Natural killer cell (primary cell): ENCODE measurements around the gene CLTB. TPM values are rescaled to one million over a fixed set of nuclear protein-coding genes. Genes with fewer than 3 reads are reported as not detected.

ENCODE experiments used
- ATAC-seq, 3 donors: fragments of 150-1000 bp in 2 of 3; fragments of 200-7000 bp in 1 of 3; cut with Tn5 transposase; 1 replicate in 1 of 3; 2 replicates in 2 of 3; pipeline ENCODE4 v1.10.0; 2021; ENCODE audit warnings: mild to moderate bottlenecking in 2 of 3, moderate library complexity in 2 of 3
- DNase-seq, 2 donors: peaks; one replicate each; pipeline versions ENCODE4 v3.0.0 to v3.0.0-alpha.2; 2013 to 2021; ENCODE audit warnings: mixed read lengths in 1 of 2
- H3K27ac ChIP-seq: one replicate; pipeline ENCODE4 v1.5.1; 2013; ENCODE audit warnings: mild to moderate bottlenecking, low read length
- H3K27me3 ChIP-seq: one replicate; pipeline ENCODE4 v1.6.1; 2013; ENCODE audit warnings: low read length; ENCODE audit not compliant: control insufficient read depth, insufficient read depth
- H3K36me3 ChIP-seq: one replicate; pipeline ENCODE4 v1.6.1; 2013; ENCODE audit warnings: low read length; ENCODE audit not compliant: control insufficient read depth, insufficient read depth
- H3K4me1 ChIP-seq: one replicate; pipeline ENCODE4 v1.6.1; 2013; ENCODE audit warnings: low read length; ENCODE audit not compliant: control insufficient read depth, insufficient read depth
- H3K4me3 ChIP-seq: one replicate; pipeline ENCODE4 v1.5.1; 2013; ENCODE audit warnings: low read length
- H3K9me3 ChIP-seq: one replicate; pipeline ENCODE4 v1.6.1; 2013; ENCODE audit warnings: low read length; ENCODE audit not compliant: control insufficient read depth, insufficient read depth
- H3K27ac Mint-ChIP-seq, 2 donors: one replicate each; pipeline ENCODE4 v1.8.0; 2022; ENCODE audit warnings: mild to moderate bottlenecking in 2 of 2, mixed read lengths in 2 of 2, moderate library complexity in 1 of 2
- H3K27me3 Mint-ChIP-seq, 2 donors: one replicate each; pipeline ENCODE4 v1.8.0; 2022; ENCODE audit warnings: low read depth in 2 of 2, mixed read lengths in 2 of 2
- H3K36me3 Mint-ChIP-seq: one replicate; pipeline ENCODE4 v1.8.0; 2022; ENCODE audit warnings: mixed read lengths
- H3K4me1 Mint-ChIP-seq, 2 donors: one replicate each; pipeline ENCODE4 v1.8.0; 2022; ENCODE audit warnings: mixed read lengths in 2 of 2
- H3K4me3 Mint-ChIP-seq: one replicate; pipeline ENCODE4 v1.8.0; 2022; ENCODE audit warnings: mild to moderate bottlenecking, moderate library complexity, mixed read lengths
- H3K9me3 Mint-ChIP-seq, 2 donors: one replicate each; pipeline ENCODE4 v1.8.0; 2022; ENCODE audit warnings: mixed read lengths in 2 of 2
- CTCF ChIP-seq: fragments of 200-600 bp; IDR thresholded peaks from one replicate; pipeline ENCODE4 v1.8.0; 2022; ENCODE audit warnings: antibody characterized with exemption
- WGBS: methylation state at CpG from one replicate; pipeline ENCODE4 v1.1.7; 2013; ENCODE audit warnings: missing lambda C conversion rate; ENCODE audit not compliant: insufficient coverage; 5-methylcytosine and 5-hydroxymethylcytosine counted together
- intact Hi-C: fragments of 100-400 bp; cut with micrococcal nuclease; formaldehyde crosslinking; loops from one replicate; pipeline ENCODE4 v1.14.2; 2022
- total RNA-seq, 4 donors: library from RNA; stranded (reverse); fragments of 120-200 nt in 1 of 4; gene quantifications; one replicate each; pipeline versions ENCODE4 v1.2.3 to v1.2.4, GENCODE V29; 2013 to 2022

CLTB gene
- total RNA-seq, 3 donors from 2014 or later (not counting 1 experiment from before 2014, with no cell fraction given), result 60.6 to 77.2 (median 70.4) TPM

GRCh38 chr5:176432707-176433106 is 16.4 kb upstream of the CLTB start:
- Histone ChIP-seq H3K4me3 (no peak overlapping the region), H3K27me3 (no peaks in the 10 kb centered on the region), H3K36me3 (no peaks in the 10 kb centered on the region), H3K4me1 (no peaks in the 10 kb centered on the region), H3K9me3 (no peaks in the 10 kb centered on the region), H3K27ac (no peak overlapping the region)
- WGBS, result 93% methylated on average over 5 of the region's 5 CpGs
- no peak for ATAC-seq
- no peak overlapping the region for H3K27ac Mint-ChIP-seq
- TF ChIP-seq CTCF, result no peak
- H3K4me3 Mint-ChIP-seq, result no peak overlapping the region
- peaks cover 13 to 19% of the 10 kb centered on the region in 2 donors for H3K4me1 Mint-ChIP-seq
- H3K27me3 Mint-ChIP-seq, result peaks cover 4 to 14% of the 10 kb centered on the region in 2 donors
- DNase-seq, result no peak
- H3K9me3 Mint-ChIP-seq, result no peaks in the 10 kb centered on the region
- no peaks in the 10 kb centered on the region for H3K36me3 Mint-ChIP-seq
- intact Hi-C loops, result no loop called here

GRCh38 chr5:176429972-176430371 is 13.6 kb upstream of the CLTB start:
- H3K27me3 ChIP-seq, result no peaks in the 10 kb centered on the region
- no peak for TF ChIP-seq CTCF

GRCh38 chr5:176427971-176428370 is 11.6 kb upstream of the CLTB start:
- Histone ChIP-seq H3K4me1 (no peaks in the 10 kb centered on the region), H3K4me3 (no peak overlapping the region), H3K36me3 (no peaks in the 10 kb centered on the region), H3K27ac (no peak overlapping the region), H3K9me3 (no peaks in the 10 kb centered on the region), H3K27me3 (no peaks in the 10 kb centered on the region)
- Mint-ChIP-seq H3K9me3 (no peaks in the 10 kb centered on the region), H3K36me3 (no peaks in the 10 kb centered on the region), H3K4me3 (no peak overlapping the region), H3K27me3 (peaks cover 7 to 10% of the 10 kb centered on the region in 2 donors), H3K4me1 (peaks cover 4 to 10% of the 10 kb centered on the region in 2 donors), H3K27ac (no peak overlapping the region)
- no peak for ATAC-seq
- WGBS, result 77% methylated on average over 4 of the region's 4 CpGs
- DNase-seq, result no peak
- intact Hi-C loops, result no loop called here
- TF ChIP-seq CTCF, result no peak

More at GRCh38 chr5:176429972-176430371, 13.6 kb upstream of the CLTB start:
- ATAC-seq (peak in 1 of 3 donors; percentile 35), DNase-seq (peak in 1 of 2 donors; percentile 14)
- Histone ChIP-seq H3K27ac (no peak overlapping the region), H3K36me3 (no peaks in the 10 kb centered on the region), H3K4me3 (no peak overlapping the region), H3K9me3 (no peaks in the 10 kb centered on the region), H3K4me1 (no peaks in the 10 kb centered on the region)
- no peak overlapping the region for H3K27ac Mint-ChIP-seq
- WGBS, result 81% methylated on average over 4 of the region's 4 CpGs
- H3K4me1 Mint-ChIP-seq, result peaks cover 4 to 10% of the 10 kb centered on the region in 2 donors
- no peak overlapping the region for H3K4me3 Mint-ChIP-seq
- peaks cover 4 to 8% of the 10 kb centered on the region in 2 donors for H3K27me3 Mint-ChIP-seq
- intact Hi-C loops, result no loop called here
- H3K36me3 Mint-ChIP-seq, result no peaks in the 10 kb centered on the region
- H3K9me3 Mint-ChIP-seq, result no peaks in the 10 kb centered on the region

- Histone ChIP-seq H3K4me3 (no peak overlapping the region), H3K27me3 (no peaks in the 10 kb centered on the region), H3K4me1 (no peaks in the 10 kb centered on the region), H3K9me3 (no peaks in the 10 kb centered on the region), H3K36me3 (no peaks in the 10 kb centered on the region), H3K27ac (no peak overlapping the region)
- no peak overlapping the region for H3K27ac Mint-ChIP-seq
- ATAC-seq, result no peak
- DNase-seq, result no peak
- 100% methylated on average over 1 of the region's 1 CpG for WGBS
- no peaks in the 10 kb centered on the region for H3K36me3 Mint-ChIP-seq
- H3K4me3 Mint-ChIP-seq, result no peak overlapping the region
- H3K4me1 Mint-ChIP-seq, result peaks cover 4 to 10% of the 10 kb centered on the region in 2 donors
- TF ChIP-seq CTCF, result no peak
- H3K9me3 Mint-ChIP-seq, result no peaks in the 10 kb centered on the region
- H3K27me3 Mint-ChIP-seq, result peaks cover 9 to 13% of the 10 kb centered on the region in 2 donors
- intact Hi-C loops, result no loop called here
Measured at GRCh38 chr5:176426876-176427275, 10.5 kb upstream of the CLTB start.
